NCI-H2227 (cell line): ENCODE data around the gene CCBE1.

ENCODE experiments used
- DNase-seq: peaks from one replicate; lab custom pipeline; 2025; ENCODE audit not compliant: unreplicated experiment; lab: John Stamatoyannopoulos, UW

CCBE1 gene

GRCh38 chr18:59509481-59510442, 187.5 kb downstream of the CCBE1 start:
- DNase-seq = no peak

- DNase-seq = no peak
These were observed 191.9 kb downstream of the CCBE1 start for GRCh38 chr18:59505356-59505755.

GRCh38 chr18:59502274-59503175, 194.7 kb downstream of the CCBE1 start:
- no peak for DNase-seq

GRCh38 chr18:59501920-59502273, 195.3 kb downstream of the CCBE1 start:
- no peak for DNase-seq

- no peak for DNase-seq
These were observed 196.5 kb downstream of the CCBE1 start for GRCh38 chr18:59500765-59501164.

GRCh38 chr18:59498506-59499086, 198.6 kb downstream of the CCBE1 start:
- DNase-seq = no peak

GRCh38 chr18:59492756-59493421, 204.3 kb downstream of the CCBE1 start:
- DNase-seq = no peak

GRCh38 chr18:59488899-59489298, 208.3 kb downstream of the CCBE1 start:
- DNase-seq = no peak

GRCh38 chr18:59485382-59485781, 211.8 kb downstream of the CCBE1 start:
- DNase-seq = no peak

- no peak for DNase-seq
These were observed 212.5 kb downstream of the CCBE1 start for GRCh38 chr18:59484561-59485328.

- no peak for DNase-seq
These were observed 213.1 kb downstream of the CCBE1 start for GRCh38 chr18:59484131-59484530.

- no peak for DNase-seq
These were observed 215.8 kb downstream of the CCBE1 start for GRCh38 chr18:59481436-59481835.

GRCh38 chr18:59479776-59480175, 217.4 kb downstream of the CCBE1 start:
- no peak for DNase-seq

GRCh38 chr18:59478591-59478990, 218.6 kb downstream of the CCBE1 start:
- DNase-seq = no peak

- no peak for DNase-seq
These were observed 219.4 kb downstream of the CCBE1 start for GRCh38 chr18:59477849-59478248.

GRCh38 chr18:59470561-59471121, 226.6 kb downstream of the CCBE1 start:
- DNase-seq = no peak

GRCh38 chr18:59469463-59470180, 227.6 kb downstream of the CCBE1 start:
- no peak for DNase-seq

GRCh38 chr18:59468821-59469220, 228.4 kb downstream of the CCBE1 start:
- no peak for DNase-seq

GRCh38 chr18:59467497-59467896, 229.7 kb downstream of the CCBE1 start:
- no peak for DNase-seq
